ENCODE results near the gene AQP6.

Gene AQP6

DNA sequence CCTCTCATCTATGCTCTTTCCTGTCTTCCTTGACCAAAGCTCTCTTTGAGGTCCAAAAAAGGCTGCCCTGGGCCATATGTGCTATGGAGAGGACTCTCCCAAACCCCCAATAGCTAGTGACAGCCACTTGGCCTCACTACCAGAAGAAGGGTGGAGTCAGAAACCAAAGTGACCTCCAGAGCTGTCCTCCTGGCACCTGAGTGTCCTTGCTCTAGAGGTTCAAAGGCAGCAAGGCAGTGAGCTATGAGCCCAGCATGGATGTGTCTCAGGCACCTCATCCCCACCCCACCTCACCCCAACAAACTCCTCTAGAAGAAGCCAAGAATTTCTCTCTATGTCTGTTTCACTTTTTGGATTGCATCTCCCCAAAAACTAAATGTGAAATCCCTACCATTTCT is 15.2 kb upstream of the AQP6 start:
- DNase-seq, result no peak

DNA sequence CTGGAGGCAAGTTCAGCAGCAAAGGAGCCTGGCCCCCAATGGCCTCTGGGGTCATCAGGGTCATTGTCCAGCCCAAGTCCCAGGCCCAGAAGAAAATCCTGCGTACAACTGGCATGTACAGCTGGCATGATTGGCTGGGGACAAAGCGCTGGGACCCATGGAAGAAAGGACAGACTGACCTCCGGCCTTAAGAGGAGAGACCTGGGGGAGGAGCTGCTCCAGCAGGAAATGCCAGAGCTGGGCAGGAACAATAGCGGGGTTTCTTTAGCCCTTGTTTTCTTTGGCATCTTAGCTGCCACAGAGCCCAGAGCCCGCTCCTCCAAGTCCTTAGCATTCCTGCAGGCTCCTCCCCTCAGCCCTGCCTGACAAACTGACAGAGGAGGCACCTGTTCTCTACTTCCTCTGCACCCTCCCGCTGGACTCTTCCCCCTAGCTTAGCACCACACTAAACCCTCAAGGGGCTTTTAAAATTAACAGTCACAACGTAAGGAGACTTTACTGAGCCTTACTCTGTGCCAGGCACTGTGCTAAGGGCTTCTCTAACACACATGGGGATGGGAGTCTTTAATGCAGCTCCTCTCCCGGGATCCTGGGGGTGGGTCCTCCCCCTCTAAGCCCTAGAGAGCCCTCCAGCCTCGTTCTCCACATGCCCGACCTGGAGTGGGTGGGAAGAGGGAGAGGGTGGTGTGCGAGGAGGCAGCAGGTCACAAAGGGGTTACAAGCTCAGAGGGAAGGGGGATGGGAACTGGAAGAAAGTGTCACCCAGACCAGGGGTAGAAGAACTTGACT is 12.9 kb upstream of the AQP6 start:
- no peak for DNase-seq

DNA sequence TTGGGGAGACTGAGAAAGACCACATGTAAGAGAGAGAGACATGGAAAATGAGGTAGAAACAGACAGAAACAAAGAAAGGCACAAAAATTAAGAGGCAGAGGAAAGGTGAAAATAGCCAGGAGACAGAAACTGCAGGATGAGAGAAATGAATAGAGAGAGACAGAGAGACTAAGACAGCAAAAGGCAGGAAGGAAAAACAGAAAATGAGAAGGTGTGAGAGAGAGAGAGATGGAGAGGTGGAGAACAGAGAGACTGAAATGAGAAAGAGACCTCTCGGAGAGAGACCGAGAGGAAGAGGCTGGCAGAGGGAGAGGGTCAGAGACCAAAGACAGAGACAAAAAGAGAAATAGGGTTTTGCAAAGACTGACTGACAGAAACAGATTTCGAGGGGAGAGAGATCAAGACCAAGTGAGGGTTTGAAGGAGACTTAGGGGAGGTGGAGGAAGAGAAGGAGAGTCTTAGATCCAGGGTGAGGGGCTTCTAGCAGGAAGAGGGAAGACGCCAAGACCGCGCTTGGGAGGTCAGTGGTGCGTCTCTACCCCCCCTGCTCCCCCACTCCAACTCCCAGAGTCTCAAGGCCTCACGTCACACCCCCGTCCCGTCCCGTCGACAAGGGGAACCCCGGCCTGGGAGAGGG is 12.2 kb upstream of the AQP6 start:
- DNase-seq, result no peak

DNA sequence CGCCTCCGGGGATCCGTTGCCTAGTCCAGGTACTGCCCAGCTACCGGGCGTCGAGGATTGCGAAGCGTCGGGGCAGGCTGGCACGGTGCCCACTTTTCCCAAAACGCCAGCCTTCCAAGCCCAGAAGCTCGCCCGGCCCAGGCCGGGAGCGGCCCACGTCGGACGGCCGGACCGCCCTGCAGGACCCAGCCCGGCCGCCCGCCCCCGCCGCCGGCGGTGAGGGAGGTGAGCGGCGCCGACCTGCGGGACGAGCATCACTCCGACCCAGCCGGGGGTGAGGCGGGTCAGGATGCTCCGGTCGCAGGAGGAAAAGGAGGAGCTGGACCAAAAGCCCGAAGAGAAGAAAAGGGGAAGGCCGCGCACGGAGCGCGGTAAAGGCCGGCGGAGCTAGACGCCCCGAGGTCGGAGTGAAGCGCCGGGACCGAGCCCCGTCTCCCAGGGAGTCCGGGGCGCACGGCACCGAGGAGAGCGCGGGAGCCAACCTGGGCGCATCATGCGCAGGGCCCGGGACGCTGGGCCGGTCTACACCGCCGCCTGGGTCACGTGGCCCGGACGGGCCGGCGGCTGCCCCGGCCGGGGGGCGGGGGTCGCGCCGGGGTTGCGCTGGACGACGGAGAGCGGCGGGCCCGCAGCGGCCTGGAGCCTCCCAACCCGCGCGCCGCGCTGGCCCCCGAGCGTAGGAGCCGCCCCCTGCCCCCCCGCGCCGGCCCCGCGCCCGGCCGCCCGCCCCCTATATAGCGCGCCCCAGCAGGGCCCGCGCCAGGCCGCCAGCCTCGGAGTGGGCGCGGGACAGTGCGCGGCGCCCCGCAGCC is 11.4 kb upstream of the AQP6 start, which contains the start of gene AQP5:
Gene AQP5, plus strand, starts transcription at position 762 of the 812 bp plus-strand sequence. CDS start 146 bp downstream, outside the sequence.
- no peak for DNase-seq

DNA sequence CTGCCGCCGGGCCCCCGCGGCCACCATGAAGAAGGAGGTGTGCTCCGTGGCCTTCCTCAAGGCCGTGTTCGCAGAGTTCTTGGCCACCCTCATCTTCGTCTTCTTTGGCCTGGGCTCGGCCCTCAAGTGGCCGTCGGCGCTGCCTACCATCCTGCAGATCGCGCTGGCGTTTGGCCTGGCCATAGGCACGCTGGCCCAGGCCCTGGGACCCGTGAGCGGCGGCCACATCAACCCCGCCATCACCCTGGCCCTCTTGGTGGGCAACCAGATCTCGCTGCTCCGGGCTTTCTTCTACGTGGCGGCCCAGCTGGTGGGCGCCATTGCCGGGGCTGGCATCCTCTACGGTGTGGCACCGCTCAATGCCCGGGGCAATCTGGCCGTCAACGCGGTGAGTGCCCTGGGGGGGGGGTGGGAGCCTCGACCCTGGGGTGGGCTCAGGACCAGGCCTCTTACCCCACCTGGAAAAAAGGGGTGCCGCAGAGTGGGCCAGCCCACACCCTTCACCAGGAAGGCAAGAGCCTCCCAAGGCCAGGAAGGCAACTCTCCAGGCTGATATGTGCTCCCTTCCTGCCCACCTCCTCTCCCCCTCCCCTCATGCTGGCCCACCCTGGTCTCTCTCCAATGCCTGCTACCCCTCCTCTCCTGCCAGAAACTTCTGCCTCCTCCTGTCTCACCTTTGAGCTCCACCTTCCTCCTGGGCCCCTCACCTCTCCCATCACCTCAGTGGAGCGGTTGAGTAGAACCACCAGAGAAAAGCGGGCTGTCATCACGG is 10.6 kb upstream of the AQP6 start:
- no peak for DNase-seq

DNA sequence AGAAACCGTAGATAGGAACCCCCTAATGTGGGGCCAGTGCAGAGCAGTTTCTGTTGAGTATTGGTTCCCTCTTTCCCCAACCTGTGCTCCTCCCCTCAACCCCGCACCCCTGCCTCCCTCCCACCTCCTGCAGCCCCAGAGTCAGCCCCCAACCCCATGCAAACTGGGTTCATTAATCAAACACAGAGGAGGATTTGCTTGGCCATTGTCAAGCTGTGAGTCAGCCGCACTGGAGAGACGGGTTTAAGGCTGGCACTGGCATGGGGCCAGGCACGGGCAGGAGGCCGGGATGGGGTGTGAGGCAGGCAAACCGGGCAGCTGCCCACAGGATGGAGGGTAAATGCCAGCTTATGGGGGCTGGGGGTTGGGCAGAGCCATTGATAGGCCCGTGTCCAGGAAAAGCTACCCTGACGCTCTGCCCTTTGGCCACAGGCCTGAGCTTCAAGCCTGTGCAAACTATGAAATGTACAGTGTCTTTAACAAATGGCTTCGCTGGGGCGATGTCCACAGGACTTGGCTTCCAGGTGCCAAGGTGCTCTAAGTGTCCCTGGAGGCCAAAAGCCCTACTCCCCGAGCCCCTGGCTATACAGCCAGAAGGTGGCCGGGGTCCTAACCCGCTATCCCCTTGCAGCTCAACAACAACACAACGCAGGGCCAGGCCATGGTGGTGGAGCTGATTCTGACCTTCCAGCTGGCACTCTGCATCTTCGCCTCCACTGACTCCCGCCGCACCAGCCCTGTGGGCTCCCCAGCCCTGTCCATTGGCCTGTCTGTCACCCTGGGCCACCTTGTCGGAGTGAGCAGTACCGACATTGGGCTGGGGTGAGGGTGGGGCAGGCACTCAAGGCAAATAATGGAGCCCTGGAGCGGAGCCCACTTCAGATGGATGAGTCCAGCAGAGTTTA is 9.6 kb upstream of the AQP6 start:
- DNase-seq, result no peak

DNA sequence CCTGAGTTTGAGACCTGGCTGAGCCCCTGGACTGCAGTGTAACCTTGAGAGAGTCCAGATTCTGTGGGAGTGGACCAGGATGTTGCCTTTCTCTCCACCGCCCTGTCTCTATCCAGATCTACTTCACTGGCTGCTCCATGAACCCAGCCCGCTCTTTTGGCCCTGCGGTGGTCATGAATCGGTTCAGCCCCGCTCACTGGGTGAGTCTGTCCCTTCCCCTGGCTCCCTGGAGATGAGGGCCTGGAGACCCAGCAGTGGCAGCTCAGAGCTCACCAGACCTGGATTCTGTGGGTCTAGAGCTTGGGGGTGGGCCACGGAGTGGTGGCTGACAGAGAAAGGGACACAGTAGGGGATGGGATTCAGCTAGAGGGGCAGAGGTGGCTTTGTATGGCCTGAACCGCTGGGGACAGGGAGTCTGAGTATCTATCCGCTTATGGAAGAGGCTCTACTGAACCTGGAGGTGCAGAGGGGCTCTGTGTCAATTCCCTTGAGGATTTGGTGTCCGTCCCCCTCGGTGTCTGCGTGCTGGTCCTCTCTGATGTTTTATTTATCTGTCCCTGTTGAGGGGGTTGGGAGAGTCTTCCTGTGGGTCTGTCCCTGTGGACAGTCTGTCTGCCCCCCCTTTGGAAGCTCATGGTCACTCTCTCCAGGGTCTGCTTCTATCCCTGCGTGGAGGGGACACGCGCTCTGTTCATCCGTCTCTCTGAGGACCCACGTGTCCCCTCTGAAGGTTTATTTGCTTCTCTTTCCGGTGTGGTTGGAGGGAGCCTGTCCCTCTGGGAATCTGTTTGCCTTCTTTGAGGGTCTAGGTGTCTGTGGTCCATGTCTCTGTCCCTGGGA is 8.6 kb upstream of the AQP6 start:
- DNase-seq, result no peak

DNA sequence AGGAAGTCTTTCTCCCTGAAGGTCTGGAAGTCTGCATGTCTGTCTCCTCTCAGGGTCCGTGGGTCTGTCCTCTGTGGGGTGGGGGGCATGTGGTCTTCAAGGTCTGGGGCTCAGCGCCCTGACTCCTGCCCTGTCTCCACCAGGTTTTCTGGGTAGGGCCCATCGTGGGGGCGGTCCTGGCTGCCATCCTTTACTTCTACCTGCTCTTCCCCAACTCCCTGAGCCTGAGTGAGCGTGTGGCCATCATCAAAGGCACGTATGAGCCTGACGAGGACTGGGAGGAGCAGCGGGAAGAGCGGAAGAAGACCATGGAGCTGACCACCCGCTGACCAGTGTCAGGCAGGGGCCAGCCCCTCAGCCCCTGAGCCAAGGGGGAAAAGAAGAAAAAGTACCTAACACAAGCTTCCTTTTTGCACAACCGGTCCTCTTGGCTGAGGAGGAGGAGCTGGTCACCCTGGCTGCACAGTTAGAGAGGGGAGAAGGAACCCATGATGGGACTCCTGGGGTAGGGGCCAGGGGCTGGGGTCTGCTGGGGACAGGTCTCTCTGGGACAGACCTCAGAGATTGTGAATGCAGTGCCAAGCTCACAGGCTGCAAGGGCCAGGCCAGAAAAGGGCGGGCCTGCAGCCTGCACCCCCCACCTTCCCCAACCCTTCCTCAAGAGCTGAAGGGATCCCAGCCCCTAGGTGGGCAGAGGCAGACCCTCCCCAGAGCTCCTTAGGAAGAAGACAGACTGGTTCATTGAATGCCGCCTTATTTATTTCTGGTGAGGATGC is 7.7 kb upstream of the AQP6 start:
- DNase-seq, result no peak

DNA sequence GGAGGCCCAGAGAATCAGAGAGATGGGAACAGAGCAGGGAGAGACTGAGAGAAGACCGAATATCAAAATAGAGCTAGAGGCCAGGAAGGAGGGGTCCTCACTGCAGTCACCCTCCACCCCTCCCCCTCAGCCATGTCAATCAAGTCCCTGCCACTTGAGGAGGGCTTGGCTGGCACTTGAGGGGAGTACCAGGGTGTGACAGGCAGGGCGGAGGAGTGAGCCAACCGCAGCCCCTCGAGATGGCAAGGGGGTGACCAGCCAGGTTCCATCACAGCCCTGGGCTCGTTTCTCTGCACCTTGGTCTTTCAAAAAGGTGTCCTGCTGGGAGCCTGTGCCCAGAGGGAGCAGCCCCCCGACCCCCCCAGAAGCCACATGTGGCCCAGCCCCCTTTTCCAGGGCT is 6.9 kb upstream of the AQP6 start:
- DNase-seq, result no peak

DNA sequence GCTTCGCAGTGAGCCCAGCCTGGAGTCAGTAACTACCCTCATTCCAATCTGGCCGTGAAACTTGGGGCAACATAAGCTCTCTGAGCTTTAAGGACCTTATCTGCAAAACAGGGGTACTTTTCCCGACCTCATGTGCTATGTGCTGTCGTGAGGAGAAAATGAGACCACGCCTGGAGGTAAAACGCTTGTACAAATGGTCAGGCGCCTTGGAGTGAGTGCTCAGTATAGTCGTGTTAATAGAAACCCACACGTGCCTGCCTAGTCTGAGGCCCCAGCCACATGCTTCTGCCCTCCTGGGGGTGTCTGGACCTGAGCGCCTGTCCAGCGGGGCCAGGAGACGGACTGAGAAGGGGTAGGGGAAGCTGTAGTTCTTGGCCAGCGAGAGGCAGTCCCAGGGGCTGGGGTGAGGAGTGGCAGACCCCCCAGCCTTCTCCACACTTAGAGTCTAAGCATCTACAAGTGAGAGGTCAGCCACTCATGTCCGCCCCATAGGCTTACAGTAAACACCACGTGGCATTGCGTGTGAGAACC is 6.2 kb upstream of the AQP6 start:
- DNase-seq, result no peak

DNA sequence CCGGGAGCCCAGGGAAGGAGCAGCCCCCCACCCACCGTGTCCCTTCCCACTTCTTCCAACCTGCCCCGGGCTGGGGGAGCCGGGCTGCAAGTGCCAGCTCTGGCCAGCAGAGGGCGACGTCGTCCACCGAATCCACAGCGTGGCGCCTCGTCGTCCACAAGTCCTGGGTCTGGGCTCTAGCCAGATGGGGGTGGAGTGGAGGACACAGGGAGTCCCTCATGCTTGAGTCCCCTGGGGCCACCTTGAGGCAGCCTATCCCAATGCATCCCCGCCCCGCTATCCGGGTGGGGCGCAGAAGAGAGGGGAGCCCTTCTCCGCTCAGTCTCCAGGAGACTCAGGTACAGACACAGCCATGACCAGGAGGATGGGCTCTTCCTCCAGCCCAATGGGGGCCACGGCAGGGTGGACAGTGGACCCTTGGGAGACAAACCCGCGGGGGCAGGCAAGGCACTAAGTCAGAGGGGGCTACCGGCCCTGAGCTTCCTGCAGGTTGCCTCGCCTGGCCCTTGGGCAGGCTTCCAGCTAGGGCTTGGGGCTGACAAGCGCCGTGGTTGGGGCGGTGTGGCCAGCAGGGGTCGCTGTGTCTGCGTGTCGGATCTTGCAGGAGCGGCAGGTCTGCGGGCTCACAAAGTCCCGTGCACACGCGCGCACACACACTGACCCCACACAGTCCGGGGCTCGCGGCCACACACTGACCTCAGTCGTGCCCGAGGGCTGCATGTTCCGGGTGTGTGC is 5.5 kb upstream of the AQP6 start:
- peak; percentile 85 for DNase-seq

DNA sequence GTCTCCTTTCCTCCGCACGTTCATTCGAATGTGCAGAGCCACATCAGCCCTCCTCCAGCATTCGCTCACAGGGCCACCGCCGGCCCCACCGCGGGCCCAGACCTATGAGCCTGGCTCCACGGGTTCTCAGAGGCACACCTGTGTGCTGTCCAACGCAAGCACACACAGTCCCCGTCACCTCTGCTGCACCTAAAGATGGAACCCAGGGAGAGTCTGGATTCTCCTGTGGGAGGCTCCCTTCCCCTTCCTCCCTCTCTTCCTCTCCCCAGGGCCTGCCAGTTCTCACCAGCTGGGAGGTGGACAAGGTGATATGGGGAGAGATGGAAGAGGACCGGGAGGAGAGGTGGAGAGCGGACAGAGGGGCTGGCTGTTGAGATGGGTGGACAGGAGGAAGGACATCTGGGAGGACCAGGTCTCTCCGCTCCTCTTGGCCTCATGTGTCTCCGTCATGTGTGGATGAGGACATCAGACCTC is 4.9 kb upstream of the AQP6 start:
- no peak for DNase-seq

DNA sequence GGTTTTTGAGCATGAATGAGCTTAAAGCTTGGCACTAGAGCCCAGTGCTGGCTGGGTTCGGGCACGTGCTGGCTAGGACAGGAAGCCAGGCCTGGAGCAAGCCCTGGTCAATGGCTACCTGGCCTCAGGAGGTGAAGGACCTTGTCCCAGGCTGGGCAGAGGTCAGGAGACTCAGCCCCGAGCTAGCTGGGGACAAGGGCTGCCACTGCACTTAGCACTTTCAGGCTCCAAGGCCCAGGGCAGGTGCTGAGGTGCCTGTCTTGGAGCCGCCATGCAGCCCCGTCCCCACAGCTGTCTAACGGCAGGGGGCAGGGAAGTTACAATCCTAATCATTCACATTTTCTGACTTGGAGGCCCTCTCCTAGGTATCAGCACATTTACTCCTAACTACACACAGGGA is 4.3 kb upstream of the AQP6 start:
- no peak for DNase-seq

DNA sequence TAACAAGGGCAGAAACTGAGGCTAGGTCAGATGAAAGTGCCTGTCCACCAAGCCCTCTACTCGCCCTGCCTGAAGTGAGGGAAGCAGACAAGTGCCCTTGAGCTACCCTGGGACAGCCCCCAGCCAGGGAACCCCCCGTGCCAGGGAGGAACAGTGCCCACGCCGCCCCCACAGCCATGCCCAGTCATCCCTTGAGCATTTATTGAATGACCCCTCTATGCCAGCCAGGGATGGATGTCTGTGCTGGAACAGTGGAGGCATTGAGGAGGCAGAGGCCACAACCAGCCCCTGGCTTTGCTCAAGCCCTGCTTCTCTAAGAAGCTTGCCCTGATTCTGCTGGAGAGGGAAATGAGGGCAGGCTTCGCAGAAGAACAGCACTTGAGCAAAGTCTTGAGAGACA is 3.7 kb upstream of the AQP6 start:
- DNase-seq, result no peak

DNA sequence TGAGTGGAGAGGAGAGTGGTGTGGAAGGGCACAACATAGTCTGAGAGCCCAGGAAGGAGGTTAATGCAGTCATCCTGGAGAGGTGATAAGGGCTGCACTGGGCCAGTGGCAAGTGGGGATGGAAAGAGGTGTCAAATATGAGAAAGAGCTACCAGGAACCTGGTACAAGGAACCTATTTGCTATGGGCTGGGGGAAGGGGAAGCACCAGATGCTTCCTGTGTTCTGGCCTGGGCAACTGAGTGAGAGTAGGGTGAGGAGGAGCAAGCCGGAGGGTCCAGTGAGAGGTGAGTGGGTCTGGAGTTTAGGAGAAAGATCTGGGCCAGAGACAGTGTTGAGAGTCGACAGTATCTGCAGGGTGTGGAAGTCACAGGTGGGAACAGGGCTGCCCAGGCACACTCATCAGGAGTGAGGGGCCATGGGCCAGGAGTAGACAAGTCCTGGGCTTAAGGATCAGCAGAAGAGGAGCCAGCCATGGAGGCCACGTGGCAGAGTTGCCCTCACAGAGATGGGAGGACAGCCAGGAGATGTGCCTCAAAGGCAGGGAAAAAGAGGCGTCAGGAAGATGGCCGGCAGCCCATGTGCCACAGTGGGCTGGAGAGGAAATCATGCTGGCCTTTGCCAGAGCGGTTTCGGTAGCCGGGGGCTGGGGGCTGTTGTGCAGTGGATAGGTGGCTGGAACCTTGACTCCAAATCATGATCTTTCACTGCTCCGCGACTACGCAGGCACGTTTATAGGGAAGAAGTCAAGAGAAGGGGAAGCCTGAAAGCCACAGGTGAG is 2.9 kb upstream of the AQP6 start:
- no peak for DNase-seq

DNA sequence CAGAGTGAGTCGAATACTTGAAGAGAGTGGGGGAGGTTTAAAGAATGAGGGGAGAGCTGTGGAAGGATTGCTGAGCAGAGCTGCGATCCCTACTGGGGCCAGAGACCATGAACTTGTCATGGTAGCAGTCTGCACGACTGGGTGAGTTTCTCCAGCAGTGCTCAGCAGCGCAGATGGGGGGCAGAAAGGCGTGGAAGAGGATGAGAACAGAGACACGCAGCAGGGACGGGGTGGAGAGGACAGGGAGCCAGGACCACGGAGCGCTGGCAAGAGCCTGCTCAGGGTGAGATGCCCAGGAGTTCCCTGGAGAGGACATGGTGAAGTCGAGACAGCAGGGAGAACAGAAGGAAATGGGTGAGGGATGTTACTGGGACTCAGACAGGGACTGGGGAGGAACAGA is 2.1 kb upstream of the AQP6 start:
- DNase-seq, result no peak

DNA sequence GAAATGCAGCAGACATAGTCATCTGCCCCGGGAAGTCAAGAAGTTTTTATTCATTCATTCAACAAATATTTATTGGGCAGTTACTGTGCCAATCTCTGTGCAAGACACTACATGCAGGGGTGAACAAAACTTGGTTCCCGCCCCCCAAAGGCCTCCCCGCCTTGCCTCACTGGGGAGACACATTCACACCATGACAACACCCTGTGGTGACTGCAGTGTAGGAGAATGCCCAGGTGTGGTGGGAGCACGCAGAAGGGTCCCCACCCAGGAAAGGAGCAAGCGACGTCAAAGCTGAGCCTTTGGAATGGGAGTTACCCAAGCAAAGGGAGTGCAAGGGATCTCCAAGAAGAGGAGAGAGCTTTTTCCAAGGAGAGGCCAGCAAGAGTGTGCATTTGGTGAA is 1.6 kb upstream of the AQP6 start:
- no peak for DNase-seq

DNA sequence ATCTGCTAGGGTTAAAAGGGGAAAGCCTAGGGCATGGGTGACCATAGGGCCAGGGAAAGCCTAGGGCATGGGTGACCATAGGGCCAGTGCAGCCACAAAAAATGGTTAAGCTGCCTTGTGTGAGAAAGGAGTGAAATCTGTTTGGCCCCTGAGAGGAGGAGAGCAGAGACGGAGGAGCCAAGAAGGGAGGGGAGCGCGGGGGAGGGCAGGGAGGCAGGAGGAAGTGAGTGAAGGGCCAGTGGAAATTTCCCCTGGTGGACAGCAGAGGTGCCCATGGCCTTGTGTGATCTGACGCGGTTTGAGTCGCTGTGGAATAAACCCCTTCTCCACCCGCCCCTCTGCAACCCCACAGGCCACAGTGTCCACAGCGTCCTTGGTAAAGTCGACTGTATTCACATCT is 618 bp upstream of the AQP6 start:
- no peak for DNase-seq
